A375 (cell line): Measurements from ENCODE around the gene OR8B2. TPM values are rescaled to one million over a fixed set of nuclear protein-coding genes. Genes with fewer than 3 reads are reported as not detected.

Experiments used
- total RNA-seq: library from RNA; depleted of rRNA; stranded (reverse); fragments of >200 nt; shearing (Covaris generic); gene quantifications from 2 replicates; pipeline ENCODE4 v1.2.3, GENCODE V29; 2014; rRNA removed

Gene OR8B2
- total RNA-seq = not detected in 2 replicates

GRCh38 chr11:124384399-124384798 lies at the start of gene OR8B2:
Gene OR8B2 (minus strand): TSS chr11:124384499. CDS start chr11:124383343, 1,156 bp downstream.

GRCh38 chr11:124424384-124424921 lies 40.2 kb upstream of the OR8B2 start, which contains the start of gene OR8B4:
Gene OR8B4 (minus strand): TSS chr11:124424871. CDS start chr11:124424871, 0 bp downstream.

GRCh38 chr11:124398924-124399323 lies 14.6 kb upstream of the OR8B2 start, which contains the start of gene OR8B3:
Gene OR8B3 (minus strand): TSS chr11:124399024. CDS start chr11:124397351, 1,673 bp downstream.

Other genes with a start within 250 kb of the OR8B2 start
- gene OR10D3, start 201.2 kb downstream of the OR8B2 start, total RNA-seq = 0.60 and 1.6 TPM in 2 replicates
- gene OR8G1, start 143.4 kb downstream of the OR8B2 start, total RNA-seq = 0.38 and 0.64 TPM in 2 replicates
- 1.1 TPM in 1 of 2 replicates, not detected in the other for gene OR8G5, start 128.1 kb downstream of the OR8B2 start, total RNA-seq
- gene OR8D1, start 70.5 kb downstream of the OR8B2 start, total RNA-seq = not detected in 2 replicates
- gene OR8D2, start 64.3 kb downstream of the OR8B2 start, total RNA-seq = not detected in 2 replicates
- not detected in 2 replicates for gene OR8B3, start 14.5 kb upstream of the OR8B2 start, total RNA-seq
- not detected in 2 replicates for gene OR8B4, start 40.4 kb upstream of the OR8B2 start, total RNA-seq
- gene OR8B8, start 61.2 kb upstream of the OR8B2 start, total RNA-seq = not detected in 2 replicates
- gene OR8B12, start 159.2 kb upstream of the OR8B2 start, total RNA-seq = not detected in 2 replicates
- 0.61 and 0.64 TPM in 2 replicates for gene OR8A1, start 185.5 kb upstream of the OR8B2 start, total RNA-seq
- gene PANX3, start 226.9 kb upstream of the OR8B2 start, total RNA-seq = 0.08 TPM in 1 of 2 replicates, not detected in the other
- gene TBRG1, start 238.4 kb upstream of the OR8B2 start, total RNA-seq = 27.5 and 39.3 TPM in 2 replicates